GM18907 (cell line): Measurements from ENCODE around the gene DDX10.

Experiments used
- ATAC-seq: cut with Tn5 transposase; IDR thresholded peaks from one replicate; pipeline ENCODE4 v1.9.1; 2021; ENCODE audit warnings: mild to moderate bottlenecking, moderate library complexity; ENCODE audit not compliant: unreplicated experiment

The DDX10 gene

DNA sequence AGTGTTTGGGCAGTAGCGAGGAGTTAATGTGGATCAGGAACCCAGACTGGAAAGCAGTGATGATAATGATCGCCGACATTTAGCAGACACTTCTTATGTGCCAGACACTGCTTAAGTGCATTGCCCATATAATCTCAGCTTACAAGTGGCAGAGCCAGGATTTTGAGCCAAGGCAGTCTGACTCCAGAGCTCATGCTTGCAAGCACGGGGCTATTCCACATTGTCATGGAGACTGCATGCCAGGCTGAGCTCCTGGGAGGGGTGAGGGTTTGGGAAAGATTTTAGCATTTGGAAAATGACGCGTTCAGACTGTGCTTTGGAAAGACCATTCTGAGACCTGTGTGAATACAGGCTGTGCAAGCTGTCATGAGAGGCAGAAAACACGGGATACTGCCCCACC, 302.7 kb downstream of the DDX10 start:
- no peak for ATAC-seq

DNA sequence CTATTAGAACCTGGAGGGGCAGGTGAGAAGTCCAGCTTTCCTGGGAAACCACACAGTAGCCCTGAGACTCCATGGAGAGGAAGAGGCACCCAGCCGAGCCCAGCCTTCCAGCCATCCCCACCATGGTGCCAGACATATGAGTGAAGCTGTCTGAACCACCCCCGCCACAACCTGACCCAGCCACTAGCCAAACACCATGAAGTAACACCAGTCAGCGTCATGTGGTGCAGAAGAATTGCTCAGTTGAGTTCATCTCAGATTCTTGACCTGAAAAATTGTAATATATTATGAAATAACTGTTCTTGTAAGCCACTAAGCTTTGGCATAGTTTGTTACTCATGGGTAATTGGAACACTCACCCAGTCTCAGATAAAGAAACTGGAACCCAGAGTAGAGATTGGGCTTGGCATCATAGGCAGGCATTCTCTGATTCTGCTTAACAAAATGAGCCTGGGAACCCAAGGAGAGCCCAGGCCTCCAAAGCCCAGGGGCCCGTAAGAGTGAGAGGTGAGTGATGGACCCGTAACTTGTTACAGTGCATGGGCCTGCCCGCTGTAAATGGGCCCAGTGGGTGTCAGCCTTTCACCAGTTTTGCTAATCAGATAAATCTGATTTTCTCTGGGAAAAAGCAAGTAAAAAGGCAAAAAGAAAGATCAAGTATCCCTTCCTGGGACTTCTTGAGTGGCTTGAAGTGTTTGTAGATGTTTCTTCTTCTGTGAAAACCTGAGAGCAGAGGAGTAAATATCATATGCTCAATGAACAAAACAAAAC, 305.5 kb downstream of the DDX10 start:
- ATAC-seq: no peak

DNA sequence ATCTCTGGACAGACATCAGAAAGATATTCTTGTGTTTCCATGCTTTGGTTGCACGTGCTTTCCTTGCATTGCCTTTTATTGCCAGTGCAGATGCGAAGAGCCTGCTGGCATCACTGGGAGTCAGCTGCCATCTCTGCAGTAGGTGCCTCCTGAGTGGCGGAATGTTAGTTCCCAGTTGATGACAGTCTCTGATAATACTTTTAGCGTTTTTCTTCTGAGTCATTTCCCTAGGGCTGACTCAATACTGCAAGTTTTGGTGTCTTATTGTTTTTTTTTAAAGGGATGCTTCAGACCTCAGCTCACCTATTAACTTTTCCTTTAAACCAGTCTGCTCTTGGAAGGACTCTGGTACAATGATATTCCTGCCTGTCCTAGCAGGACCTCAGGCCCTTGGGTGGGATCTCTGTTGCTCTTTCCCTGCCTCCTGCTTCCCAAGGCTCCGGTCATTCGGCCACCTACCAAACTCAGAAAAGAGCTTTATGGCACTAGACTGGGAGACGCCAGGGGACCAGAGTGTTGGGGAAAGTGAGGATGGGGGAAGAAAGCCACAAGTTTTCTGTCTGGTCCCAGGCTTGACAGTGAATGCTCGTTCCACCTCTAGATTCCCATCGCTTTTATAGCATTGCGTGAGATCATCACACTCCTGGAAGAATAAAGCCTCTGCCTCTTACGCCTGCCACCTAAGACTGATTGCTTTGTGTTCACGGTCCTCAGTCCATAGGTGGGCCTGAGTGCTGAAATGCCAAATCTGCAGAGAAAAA, 308.7 kb downstream of the DDX10 start:
- no peak for ATAC-seq

- no peak for ATAC-seq
Measured at GRCh38 chr11:108975026-108975425, 310.2 kb downstream of the DDX10 start.

DNA sequence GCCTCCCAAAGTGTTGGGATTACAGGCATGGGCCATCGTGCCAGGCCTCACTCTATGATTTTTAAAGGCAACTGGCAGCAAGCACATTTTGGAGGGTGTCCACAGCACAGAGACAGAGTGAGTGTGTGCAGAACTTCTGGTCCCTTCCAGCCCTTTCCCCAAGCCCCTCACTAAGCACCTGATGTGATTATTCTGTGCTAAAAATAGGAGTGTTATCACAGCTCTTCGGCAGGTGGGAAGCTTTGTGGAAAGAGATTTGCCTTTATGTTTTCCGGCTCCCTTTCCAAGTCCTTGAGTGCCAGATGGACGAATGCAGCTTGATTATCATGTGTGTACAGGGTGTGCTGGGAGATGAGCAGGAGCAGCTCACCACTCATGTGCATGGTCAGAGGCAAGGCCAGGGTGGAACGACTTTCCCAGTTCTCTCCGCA, 310.8 kb downstream of the DDX10 start:
- ATAC-seq: no peak

GRCh38 chr11:108983636-108984420, 319.0 kb downstream of the DDX10 start:
- no peak for ATAC-seq

DNA sequence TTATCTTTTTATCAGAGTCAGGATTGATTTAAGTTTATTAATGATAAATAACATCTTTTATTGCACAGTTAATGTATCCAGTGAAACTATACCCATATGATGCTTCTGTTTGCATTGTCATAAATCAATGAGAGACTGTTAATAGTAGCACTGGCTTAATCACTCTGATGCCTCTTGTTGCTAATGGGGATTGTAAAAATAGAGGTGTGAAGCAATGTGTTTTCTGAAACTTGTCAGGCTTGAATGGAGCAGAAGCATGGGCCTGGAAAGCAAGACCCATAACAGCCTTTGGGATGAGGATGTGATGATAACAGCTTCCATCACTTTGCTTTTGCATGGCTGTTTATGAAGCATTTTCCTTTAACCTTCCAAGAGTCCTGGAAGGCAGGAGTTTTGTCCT, 319.7 kb downstream of the DDX10 start:
- no peak for ATAC-seq

DNA sequence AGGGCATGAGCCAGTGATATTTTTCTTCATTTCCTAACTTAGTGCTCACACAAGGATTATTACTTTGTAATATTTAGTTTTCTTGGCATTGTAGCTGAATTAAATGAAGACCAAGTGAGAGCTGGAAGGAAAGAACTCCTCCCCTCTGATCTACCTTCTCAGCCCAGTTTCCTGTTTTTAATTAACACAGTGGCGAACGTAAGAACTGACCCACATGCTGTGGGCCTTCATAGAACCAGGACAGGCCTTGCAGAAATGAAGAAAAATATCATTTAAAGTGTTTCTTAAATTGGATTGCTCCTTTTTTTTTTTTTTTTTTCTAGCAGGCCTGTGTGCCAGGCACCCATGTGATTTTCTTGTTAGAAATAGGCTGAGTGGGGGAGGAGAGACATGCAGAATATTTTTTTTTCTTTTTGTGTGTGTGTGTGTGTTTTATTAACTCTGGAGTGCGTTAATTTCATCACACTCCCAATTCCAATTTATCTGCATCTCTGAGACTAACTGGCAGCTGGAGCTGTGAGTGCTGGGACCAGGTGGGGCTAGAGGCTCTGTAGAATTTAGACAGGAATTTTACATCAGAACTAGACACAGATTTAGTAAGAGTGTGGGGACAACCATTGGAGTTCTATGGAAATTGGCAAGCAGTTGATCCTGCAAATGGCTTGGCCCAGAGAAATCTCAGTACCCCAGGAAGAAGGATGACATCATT, 320.5 kb downstream of the DDX10 start:
- no peak for ATAC-seq

DNA sequence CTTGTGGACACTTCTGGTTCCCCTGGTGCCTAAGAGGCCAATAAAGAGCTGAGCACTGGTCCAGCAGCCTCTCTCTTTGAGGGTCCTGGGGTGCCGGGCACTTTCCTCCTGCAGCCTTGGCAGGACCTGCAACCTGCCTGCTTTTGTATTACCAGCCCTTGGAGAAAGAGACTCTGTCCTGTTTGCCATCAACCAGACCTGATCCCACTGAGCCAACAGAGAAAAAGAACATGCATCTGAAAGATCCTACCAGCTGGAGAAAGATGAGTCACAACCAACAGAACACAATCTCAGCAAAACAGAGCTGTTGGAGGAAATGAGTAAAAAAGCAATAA, 321.0 kb downstream of the DDX10 start:
- ATAC-seq: no peak
